NCI-H1417 treated with DMSO at 0.1 percent for 48 hours (cell line): ENCODE results near the gene RAD9A.
"Not testable (repeated sequence)": the region's sequence is repeated elsewhere in the genome, so short reads cannot be mapped to it uniquely, and the experiment has no call there.

ENCODE experiments used
- DNase-seq: peaks from one replicate; lab custom pipeline; 2025; lab: John Stamatoyannopoulos, UW

Gene RAD9A

DNA sequence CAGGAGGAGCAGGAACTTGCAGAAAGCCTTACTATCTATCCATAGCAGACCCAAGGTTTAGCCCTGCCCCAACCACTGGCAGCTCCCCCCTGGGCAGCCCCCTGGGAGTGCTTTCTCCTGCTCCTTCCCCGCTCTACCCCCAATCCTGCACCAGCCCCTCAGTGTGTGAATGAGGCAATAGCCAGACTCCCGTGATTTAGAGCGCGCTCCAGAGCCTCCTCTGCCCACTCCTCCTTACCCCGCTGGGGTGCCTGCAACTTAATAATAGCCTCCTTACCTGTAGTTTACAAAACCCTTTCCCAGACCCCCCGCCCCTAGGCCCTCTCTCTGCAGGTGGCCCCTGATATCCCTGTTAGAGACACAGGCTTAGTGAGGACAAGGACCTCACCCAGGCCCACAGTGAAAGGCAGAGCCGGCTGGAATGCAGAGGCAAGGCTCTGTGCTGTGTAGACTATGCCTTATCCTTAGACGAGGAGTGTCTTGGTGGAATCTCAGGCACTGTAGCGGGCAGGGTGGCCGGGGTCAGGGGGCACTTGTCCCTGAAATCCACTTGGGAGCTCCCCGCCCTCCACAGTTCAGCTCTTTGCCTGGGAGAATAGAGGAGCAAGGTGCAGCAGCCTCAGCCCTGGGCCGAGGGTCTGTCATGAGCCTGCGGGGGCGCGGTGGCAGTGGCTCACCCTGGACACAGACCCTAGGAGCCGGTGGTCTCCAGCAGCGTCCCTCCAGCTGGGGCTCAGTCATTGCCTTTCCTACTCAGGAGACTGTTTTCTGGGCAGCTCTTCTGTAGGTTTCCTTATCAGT lies 19.4 kb downstream of the RAD9A start:
- DNase-seq = no peak

DNA sequence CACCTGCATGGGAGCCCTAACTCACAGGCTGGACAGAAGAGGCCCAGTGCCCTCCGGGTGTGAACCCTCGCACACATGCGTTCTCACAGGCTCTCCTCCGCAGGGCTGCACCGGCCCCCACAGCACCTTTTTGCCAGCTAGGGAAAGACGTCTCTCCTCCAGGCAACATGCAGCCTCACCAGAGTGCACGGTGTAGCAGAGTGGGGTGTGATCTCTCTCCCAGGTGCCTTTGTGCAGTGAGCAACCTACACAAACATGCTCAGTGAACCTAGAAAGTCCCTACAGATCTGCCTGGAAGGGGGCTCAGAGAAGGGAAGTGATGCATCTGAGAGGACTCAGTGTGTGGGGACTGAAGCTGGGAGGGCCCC lies 20.0 kb downstream of the RAD9A start:
- DNase-seq = no peak

DNA sequence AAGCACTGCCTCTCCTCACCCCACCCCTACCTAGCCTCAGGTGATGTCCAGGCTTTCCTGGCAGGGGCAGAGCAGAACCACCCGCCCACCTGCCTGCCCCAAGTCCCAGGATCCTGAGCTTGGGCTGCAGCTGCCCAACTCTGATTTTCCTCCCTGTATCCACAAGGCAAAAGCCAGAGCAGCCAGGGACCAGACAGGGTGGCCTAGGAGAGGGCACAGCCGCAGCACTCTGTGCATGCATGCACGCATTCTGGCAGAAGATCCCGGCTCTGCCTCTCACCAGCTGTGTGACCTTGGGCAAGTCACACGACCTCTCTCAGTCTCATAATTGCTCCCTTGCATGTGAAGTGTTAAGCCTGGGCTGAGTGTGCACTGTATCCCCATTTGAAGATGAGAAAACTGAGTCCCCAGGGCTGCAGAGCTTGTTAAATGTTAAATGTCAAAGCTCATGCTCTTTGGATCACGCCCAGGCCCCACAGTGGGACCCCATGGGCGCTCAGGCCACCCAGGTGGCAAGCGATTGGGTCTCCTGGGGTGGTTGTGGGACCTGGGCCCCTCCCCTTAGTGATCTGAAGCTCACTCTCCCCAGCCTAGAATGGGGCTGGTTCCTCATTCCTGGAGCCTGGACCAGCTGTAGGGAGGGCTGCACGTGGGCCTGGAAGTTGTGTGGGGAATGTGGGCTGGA lies 20.9 kb downstream of the RAD9A start:
- no peak for DNase-seq

DNA sequence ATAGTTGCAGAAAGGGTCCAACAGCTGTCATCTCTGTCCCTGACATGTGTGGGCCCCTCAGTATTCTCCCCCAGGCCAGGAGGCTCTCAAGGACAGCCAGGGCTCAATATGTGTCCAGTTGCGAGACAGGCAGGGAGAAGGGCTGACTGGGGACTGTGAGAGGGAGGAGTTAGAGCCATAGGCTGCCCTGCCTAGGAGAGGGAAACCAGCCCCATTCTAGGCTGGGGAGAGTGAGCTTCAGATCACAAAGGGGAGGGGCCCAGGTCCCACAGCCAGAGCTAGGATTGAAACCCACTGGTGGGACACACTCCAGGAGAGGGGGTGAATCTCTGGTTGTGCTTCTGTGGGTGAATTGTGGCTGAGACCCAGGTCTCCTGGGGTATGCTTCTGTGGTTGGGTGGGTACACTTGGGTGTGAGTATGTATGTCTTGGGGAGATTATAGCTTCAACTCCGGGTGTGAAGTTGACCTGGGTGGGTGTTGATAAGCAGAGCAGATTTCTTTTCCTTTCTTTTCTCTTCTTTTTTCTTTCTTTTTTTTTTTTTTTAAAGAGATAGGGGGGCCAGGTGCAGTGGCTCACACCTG lies 21.6 kb downstream of the RAD9A start:
- DNase-seq = no peak

DNA sequence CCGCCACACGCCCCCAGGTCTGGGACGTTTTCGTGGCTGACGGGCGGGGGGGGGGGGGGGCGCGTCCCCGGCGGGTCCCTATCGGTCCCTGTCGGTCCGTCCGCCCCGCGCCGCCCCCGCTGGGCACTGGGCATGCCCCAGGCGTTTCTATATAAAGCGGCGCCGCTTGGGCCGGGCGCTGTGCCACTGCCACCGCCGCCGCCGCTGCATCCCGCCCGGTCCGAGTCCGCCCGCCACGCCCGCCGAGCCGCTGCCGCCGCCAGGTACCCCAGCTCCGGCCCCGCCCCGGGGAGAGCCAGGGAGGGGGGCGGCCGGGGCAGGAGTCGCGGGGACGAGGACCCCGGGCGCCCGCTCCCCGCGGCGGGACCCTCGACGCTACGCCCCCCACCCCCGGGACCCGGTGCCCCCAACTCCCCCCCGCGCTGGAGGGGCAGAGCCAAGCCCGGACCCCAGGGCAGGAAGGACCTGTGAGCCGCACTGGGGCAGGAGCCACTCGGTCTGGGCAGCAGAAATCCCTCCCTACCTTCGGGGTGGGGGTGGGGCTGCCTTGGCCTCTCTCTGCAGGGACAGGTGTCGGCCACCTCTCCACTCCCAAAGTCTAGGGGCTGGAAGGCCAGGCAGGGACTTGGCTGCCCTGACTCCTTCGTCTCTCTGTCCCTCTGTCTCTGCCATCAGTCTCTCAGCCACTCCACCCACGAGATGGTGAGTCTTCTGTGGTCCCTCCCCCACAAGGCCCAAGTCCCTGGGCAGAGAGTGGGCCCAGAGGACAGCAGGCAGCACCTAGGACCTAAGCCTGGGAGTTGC lies 23.9 kb downstream of the RAD9A start, which contains the start of gene CARNS1:
TSS of gene CARNS1 (plus strand) at position 178 of the 804 bp plus-strand sequence. CDS start at position 700, 522 bp downstream.
- no peak for DNase-seq

DNA sequence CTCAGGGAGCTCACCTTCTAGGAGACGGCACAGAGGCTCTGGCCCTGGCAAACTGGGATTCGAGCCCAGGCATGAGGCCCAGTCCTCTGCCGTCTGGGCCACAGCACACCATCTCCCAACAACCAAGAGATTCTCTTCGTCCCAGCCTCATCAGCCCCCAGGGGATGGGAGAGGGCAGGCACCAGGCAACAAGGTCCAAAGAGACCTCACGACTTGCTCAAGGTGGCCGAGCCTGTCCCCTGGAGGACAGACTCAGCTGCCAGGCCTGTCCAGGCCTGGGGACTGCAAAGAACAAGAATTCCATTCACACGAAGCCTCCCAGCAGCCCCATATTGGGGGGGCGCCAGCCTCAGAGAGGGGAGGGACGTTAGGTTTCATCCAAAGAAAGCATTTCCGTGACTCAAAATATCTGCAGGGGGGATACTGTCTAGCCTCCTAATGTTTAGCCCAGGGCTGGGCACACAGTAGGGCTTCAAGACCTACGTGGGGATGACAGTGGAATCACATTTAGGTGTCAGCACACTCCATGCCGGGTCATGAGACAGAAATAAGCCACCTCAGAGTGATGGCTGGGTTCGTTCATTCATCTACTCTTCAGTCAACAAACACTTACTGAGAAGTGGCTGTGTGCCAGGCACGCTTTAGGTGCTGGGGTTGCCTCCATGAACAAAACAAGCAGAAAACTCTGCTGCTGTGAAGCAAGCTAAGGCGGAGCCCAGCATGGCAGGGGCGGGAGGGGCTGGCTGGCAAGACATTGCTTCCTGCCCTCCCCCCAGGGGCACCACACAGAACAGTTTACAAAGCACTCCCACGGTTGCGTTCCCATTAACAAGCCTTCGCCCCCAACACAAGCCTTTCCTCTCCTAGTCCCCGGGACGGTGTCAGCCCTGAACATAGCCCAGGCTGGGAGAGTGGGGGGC lies 24.9 kb downstream of the RAD9A start:
- DNase-seq = no peak

DNA sequence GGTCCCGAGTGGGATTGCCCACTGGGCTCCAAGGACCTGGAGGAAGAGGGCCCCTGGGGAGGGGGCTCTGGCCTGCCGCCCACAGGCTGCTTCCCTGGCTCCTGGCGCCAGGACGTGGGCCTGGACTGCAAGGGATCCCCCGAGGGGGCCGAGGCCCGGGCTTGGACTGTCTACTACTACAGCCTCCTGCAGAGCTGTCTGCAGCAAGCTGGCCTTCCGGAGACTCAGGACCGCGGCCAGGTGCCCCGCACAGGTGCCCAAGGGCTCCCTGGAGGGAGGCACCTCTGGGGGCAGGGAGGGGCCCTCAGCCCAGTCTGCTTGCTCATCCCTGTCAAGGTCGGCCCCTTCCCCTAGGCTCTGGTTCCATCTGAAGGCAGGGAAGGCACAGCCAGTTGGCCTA lies 25.6 kb downstream of the RAD9A start:
- no peak for DNase-seq

DNA sequence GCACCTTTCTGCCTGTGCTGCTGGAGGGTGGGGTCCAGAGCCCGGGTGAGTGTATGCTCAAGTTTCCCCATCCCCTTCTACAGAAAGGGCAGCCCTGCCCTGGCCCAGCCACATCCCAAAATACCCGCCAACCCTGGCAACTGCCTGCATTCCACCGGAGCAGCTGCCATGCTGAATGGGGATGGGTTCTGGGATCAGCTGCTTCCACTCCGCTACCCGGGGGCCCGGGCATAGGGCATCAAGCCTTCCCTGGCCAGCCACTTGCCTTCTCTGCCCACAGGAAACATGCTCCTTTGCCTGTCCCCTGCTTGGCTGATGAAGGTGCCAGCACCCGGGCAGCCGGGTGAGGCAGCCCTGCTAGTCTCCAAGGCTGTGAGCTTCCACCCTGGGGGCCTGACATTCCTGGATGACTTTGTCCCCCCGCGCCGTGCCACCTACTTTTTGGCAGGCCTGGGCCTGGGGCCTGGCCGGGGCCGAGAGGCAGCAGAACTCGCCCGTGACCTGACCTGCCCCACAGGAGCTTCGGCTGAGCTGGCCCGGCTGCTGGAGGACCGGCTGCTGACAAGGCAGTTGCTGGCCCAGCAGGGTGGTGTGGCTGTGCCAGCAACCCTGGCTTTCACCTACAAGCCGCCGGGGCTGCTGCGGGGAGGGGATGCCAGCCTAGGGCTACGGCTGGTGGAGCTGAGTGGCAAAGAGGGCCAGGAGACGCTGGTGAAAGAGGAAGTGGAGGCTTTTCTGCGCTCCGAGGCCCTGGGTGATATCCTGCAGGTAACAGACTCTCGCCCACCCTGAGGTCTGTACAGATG lies 26.9 kb downstream of the RAD9A start:
- DNase-seq = no peak

DNA sequence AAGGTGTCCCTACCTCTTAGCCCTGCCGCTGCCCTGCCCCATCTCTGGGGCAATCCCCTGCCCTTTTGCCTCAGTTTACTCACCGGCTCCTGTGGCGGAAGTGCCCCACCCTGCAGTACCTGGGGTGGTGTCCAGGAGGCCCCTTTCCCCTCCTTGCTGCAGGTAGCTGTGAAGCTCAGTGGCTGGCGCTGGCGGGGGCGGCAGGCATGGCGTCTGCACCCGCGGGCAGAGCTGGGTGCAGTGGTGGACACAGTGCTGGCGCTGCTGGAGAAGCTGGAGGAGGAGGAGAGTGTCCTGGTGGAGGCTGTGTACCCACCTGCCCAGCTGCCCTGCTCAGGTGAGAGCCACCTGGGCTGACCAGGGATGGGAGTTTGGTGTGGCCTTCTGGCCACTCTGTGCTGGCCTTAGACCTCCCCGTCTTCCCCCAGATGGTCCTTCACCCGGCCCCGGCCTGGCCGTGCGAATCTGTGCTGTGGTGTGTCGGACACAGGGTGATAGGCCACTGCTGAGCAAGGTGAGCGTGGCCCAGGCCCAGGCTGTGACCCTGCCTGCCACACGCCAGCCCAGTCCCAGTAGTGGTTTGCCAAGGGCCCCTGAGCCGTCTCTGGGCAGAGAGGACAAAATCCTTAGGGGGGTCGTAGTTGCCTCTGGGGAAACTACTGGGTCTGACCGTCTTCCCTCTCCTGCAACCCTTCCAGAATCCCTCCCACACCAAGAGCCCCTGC lies 27.7 kb downstream of the RAD9A start:
- DNase-seq = no peak

DNA sequence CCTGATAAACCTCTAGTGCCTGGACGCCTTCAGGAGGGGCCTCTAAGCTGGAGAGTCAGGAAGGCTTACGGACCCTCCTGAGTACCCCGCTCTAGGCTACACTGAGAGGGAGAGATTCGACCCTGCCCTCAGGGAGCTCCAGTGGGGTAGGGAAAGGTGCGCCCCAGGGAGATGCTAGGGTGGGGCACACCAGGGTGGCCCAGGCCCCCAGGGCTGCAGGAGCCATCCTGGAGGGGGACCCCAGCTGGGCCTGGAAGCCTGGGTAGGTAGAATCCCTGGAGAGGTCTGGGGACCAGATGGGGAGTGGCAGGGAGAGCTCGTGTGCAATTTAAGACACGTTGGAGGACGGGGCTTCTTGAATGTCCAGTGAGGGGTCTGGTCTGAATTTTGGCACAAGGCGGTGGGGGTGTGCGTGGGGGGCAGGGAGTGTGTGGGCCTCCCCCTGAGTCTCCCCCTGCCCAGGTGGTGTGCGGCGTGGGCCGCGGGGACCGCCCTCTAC lies 28.4 kb downstream of the RAD9A start:
- DNase-seq = no peak

DNA sequence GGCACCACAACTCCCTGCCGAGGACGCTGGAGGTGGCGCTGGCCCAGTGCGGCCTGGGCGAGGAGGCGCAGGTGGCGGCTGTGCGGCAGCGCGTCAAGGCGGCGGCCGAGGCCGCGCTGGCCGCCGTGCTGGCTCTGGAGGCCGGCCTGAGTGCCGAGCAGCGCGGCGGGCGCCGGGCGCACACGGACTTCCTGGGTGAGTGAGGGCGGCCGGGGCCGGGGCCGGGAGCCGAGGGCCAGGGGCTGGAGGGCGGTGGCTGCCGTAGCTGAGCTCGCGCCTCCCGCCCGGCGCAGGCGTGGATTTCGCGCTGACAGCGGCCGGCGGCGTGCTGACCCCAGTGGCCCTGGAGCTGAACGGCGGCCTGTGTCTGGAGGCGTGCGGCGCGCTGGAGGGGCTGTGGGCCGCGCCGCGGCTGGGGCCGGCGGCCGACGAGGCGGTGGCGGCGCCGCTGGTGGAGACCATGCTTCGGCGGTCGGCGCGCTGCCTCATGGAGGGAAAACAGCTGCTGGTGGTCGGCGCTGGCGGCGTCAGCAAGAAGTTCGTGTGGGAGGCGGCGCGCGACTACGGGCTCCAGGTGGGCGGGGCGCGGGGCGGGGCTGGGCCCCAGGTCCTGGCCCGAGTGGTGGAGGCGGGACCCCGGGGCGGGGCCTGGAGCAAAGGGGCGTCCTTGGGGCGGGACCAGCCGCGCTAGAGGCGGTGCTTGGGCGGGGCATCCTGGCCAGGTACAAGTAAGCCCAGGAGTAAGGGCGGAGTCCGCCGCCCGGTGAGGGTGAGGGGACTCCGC lies 29.1 kb downstream of the RAD9A start:
- peak; percentile 85 for DNase-seq

DNA sequence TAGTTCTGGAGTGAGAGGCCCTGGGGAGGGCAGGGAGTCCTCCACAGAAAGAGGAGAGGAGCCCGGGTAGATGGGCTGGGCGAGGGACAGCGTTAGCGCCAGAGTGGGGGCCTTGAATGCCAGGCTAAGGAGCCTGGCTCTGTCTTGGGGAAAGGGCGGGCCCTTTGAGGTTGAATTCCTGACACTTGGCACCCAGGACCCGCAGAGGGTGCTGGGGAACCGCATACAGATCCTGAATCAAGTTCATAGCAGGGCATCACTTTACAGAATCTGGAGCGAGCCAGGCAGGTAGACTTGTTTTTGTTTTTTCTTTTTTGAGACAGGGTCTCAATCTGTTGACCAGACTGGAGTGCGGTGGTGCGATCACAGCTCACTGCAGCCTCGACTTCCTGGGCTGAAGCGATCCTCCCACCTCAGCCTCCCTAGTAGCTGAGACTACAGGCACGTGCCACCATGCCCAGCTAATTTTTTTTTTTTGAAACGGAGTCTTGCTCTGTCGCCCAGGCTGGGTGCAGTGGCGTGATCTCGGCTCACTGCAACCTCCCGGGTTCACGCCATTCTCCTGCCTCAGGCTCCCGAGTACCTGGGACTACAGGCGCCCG lies 29.7 kb downstream of the RAD9A start:
- DNase-seq = no peak

DNA sequence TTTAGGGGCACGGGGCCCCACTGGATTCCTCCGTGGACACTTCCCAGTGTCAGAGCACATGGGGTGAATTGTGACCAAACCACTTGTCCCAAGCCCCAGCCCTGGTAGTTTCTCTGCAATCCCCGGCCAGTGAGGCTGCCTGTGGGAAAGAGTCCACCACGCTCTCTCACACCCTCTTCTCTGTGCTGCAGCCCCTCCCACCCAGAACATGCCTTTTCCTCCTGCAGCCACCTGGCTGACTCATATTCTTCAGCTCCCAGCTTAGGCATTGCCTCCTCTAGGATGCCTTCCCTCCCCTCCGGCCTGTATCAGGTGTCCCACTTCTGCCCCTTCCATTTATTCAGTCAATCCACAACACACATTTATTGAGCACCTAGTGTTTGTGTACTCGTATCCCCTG lies 31.1 kb downstream of the RAD9A start:
- DNase-seq = no peak

DNA sequence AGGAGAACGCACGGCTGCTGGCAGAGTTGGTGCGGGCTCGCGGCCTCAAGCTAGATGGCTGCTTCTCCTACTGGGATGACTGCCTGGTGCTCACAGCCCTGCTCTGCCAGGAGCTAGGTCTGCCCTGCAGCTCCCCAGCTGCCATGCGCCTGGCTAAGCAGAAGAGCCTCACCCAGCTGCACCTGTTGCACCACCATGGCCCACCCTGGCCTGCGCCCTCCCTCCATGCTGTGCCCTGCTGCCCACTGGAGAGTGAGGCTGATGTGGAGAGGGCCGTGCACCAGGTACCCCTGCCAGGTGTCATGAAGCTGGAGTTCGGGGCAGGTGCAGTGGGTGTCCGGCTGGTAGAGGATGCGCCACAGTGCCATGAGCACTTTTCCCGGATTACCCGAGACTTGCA lies 31.7 kb downstream of the RAD9A start:
- DNase-seq = no peak

DNA sequence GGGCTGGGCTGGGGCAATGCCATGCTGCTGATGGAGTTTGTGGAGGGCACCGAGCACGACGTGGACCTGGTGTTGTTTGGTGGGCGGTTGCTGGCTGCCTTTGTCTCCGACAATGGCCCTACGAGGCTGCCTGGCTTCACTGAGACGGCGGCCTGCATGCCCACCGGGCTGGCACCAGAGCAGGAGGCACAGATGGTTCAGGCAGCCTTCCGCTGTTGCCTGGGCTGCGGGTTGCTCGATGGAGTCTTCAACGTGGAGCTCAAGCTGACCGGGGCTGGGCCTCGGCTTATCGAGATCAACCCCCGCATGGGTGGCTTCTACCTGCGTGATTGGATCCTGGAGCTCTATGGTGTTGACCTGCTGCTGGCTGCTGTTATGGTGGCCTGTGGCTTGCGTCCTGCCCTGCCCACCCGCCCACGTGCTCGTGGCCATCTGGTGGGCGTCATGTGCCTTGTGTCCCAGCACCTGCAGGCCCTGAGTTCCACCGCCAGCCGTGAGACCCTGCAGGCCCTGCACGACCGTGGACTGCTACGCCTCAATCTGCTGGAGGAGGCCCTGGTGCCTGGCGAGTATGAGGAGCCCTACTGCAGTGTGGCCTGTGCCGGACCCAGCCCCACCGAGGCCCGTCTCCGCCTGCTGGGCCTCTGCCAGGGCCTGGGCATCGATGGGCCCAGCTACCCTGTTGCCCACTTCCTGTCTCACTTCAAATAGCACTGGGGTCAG lies 32.3 kb downstream of the RAD9A start:
- DNase-seq = no peak

DNA sequence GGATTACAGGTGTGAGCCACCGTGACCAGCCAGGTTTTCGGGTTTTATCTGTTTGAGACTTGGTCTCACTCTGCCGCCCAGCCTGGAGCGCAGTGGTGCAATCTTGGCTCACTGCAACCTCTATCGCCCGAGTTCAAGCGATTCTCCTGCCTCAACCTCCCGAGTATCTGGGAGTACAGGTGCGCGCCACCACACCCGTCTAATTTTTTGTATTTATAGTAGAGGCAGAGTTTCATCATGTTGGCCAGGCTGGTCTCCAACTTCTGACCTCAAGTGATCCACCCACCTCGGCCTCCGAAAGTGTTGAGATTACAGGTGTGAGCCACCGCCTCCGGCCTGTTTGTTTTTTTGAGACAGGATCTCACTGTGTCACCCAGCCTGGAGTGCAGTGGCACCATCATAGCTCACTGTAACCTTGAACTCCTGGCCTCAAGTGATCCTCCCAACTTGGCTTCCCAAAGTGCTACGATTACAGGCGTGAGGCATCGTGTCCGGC lies 35.6 kb downstream of the RAD9A start:
- DNase-seq = not testable (repeated sequence)
